Mesenchymal stem cell (in vitro differentiated cells and primary cell): ENCODE measurements around the gene AAK1.
"Not testable (repeated sequence)": the region's sequence is repeated elsewhere in the genome, so short reads cannot be mapped to it uniquely, and the experiment has no call there.

Source experiments
- DNase-seq: peaks from one replicate; pipeline ENCODE4 v3.0.0-alpha.2; 2013
- H2AFZ ChIP-seq: one replicate; pipeline ENCODE4 v1.6.1; 2013; ENCODE audit warnings: low read depth, mild to moderate bottlenecking, control low read depth, inconsistent platforms, low read length, moderate library complexity
- H2AK5ac ChIP-seq: 2 replicates; pipeline ENCODE4 v1.6.1; 2013; ENCODE audit warnings: low read length, moderate library complexity, mild to moderate bottlenecking, inconsistent platforms; ENCODE audit not compliant: severe bottlenecking
- H2BK120ac ChIP-seq: one replicate; pipeline ENCODE4 v1.6.1; 2013; ENCODE audit warnings: low read depth, mild to moderate bottlenecking, inconsistent platforms, low read length, moderate library complexity
- H2BK12ac ChIP-seq, 2 experiments: one replicate each; pipeline ENCODE4 v1.6.1; 2013; ENCODE audit warnings: inconsistent platforms in 2 of 2, low read length in 2 of 2, mild to moderate bottlenecking in 2 of 2, moderate library complexity in 2 of 2, control low read depth in 1 of 2
- H2BK15ac ChIP-seq: one replicate; pipeline ENCODE4 v1.6.1; 2013; ENCODE audit warnings: mild to moderate bottlenecking, low read depth, inconsistent platforms; ENCODE audit not compliant: poor library complexity, severe bottlenecking
- H2BK5ac ChIP-seq: 2 replicates; pipeline ENCODE4 v1.6.1; 2013; ENCODE audit warnings: low read depth, mild to moderate bottlenecking, low read length, control low read depth, inconsistent platforms; ENCODE audit not compliant: poor library complexity, severe bottlenecking
- H3K14ac ChIP-seq, 2 experiments: one replicate each; pipeline ENCODE4 v1.6.1; 2013; ENCODE audit warnings: inconsistent platforms in 2 of 2, low read length in 2 of 2, control low read depth in 1 of 2, mild to moderate bottlenecking in 1 of 2, moderate library complexity in 1 of 2
- H3K18ac ChIP-seq, 2 experiments: one replicate each; pipeline ENCODE4 v1.6.1; 2013; ENCODE audit warnings: inconsistent platforms in 2 of 2, low read length in 2 of 2, control low read depth in 1 of 2, low read depth in 1 of 2, mild to moderate bottlenecking in 1 of 2
- H3K23ac ChIP-seq, 2 experiments: one replicate each; pipeline ENCODE4 v1.6.1; 2013; ENCODE audit warnings: inconsistent platforms in 2 of 2, low read length in 2 of 2, mild to moderate bottlenecking in 2 of 2, moderate library complexity in 2 of 2, control low read depth in 1 of 2
- H3K27ac ChIP-seq: 2 replicates; pipeline ENCODE4 v1.5.1; 2013; ENCODE audit warnings: mild to moderate bottlenecking, moderate library complexity, low read length, control low read depth, inconsistent platforms; ENCODE audit not compliant: poor library complexity, severe bottlenecking
- H3K27me3 ChIP-seq, 2 experiments: 2 replicates each; pipeline versions ENCODE4 v1.6.1 to v1.7.0; 2013; ENCODE audit warnings: low read length in 2 of 2, mild to moderate bottlenecking in 2 of 2, moderate library complexity in 2 of 2, control low read depth in 1 of 2, inconsistent platforms in 1 of 2; ENCODE audit not compliant: control insufficient read depth in 1 of 2, insufficient read depth in 1 of 2
- H3K36me3 ChIP-seq, 2 experiments: 2 replicates each; pipeline versions ENCODE4 v1.6.1 to v1.7.0; 2013; ENCODE audit warnings: low read length in 2 of 2, control low read depth in 1 of 2, inconsistent platforms in 1 of 2, low read depth in 1 of 2, mild to moderate bottlenecking in 1 of 2; ENCODE audit not compliant: insufficient read depth in 2 of 2, control insufficient read depth in 1 of 2
- H3K4ac ChIP-seq, 2 experiments: one replicate each; pipeline ENCODE4 v1.6.1; 2013; ENCODE audit warnings: inconsistent platforms in 2 of 2, low read length in 2 of 2, mild to moderate bottlenecking in 2 of 2, moderate library complexity in 2 of 2, control low read depth in 1 of 2, low read depth in 1 of 2
- H3K4me1 ChIP-seq: 2 replicates; pipeline ENCODE4 v1.6.1; 2013; ENCODE audit warnings: low read depth, low read length, control low read depth; ENCODE audit not compliant: control insufficient read depth, insufficient read depth
- H3K4me2 ChIP-seq: 2 replicates; pipeline ENCODE4 v1.6.1; 2013; ENCODE audit warnings: low read length, mild to moderate bottlenecking, inconsistent platforms; ENCODE audit not compliant: poor library complexity, severe bottlenecking
- H3K4me3 ChIP-seq, 2 experiments: 2 replicates each; pipeline versions ENCODE4 v1.5.1 to v1.7.0; 2013; ENCODE audit warnings: low read length in 2 of 2, mild to moderate bottlenecking in 2 of 2, control low read depth in 1 of 2, low read depth in 1 of 2; ENCODE audit not compliant: insufficient read depth in 1 of 2
- H3K79me1 ChIP-seq: replicated peaks from 2 replicates; pipeline ENCODE4 v1.6.1; 2013; ENCODE audit warnings: mild to moderate bottlenecking, control low read depth, low read length, inconsistent platforms; ENCODE audit not compliant: poor library complexity, severe bottlenecking
- H3K9ac ChIP-seq: 2 replicates; pipeline ENCODE4 v1.7.0; 2013; ENCODE audit warnings: mild to moderate bottlenecking, low read length, moderate library complexity
- H3K9me3 ChIP-seq: 2 replicates; pipeline ENCODE4 v1.7.0; 2013; ENCODE audit warnings: mild to moderate bottlenecking, low read length; ENCODE audit not compliant: control insufficient read depth
- H4K8ac ChIP-seq: one replicate; pipeline ENCODE4 v1.6.1; 2013; ENCODE audit warnings: inconsistent platforms, mild to moderate bottlenecking, low read length, moderate library complexity
- H4K91ac ChIP-seq: one replicate; pipeline ENCODE4 v1.6.1; 2013; ENCODE audit warnings: mild to moderate bottlenecking, low read length, inconsistent platforms
- WGBS: methylation state at CpG from one replicate; pipeline ENCODE4 v1.1.7; 2013; ENCODE audit warnings: mixed read lengths; 5-methylcytosine and 5-hydroxymethylcytosine counted together

Gene AAK1

GRCh38 chr2:69612707-69613106, 30.8 kb downstream of the AAK1 start:
- H4K91ac ChIP-seq: no peak overlapping the region
- no peak overlapping the region for H2BK15ac ChIP-seq

GRCh38 chr2:69612200-69612599, 31.3 kb downstream of the AAK1 start:
- no peak overlapping the region for H2AK5ac ChIP-seq
- no peak overlapping the region for H3K4me3 ChIP-seq
- H2BK120ac ChIP-seq: no peak overlapping the region
- no peaks in the 10 kb centered on the region for H3K27me3 ChIP-seq
- no peak overlapping the region for H3K18ac ChIP-seq
- H2AFZ ChIP-seq: no peak overlapping the region
- no peak for DNase-seq
- no peak overlapping the region for H3K9ac ChIP-seq
- H3K4me1 ChIP-seq: peaks cover 7% of the 10 kb centered on the region
- no peak overlapping the region for H2BK5ac ChIP-seq
- whole genome bisulfite sequencing: no CpG with 5 or more reads among the region's 3 CpGs
- peaks cover 34% of the 10 kb centered on the region for H3K79me1 ChIP-seq
- no peak overlapping the region for H2BK12ac ChIP-seq
- no peak overlapping the region for H2BK15ac ChIP-seq
- no peak overlapping the region for H3K4me2 ChIP-seq
- H4K8ac ChIP-seq: no peak overlapping the region
- H3K23ac ChIP-seq: no peak overlapping the region
- H3K9me3 ChIP-seq: no peaks in the 10 kb centered on the region
- H3K4ac ChIP-seq: no peak overlapping the region
- H3K36me3 ChIP-seq: peaks cover 8 to 28% of the 10 kb centered on the region in 2 experiments
- no peak overlapping the region for H4K91ac ChIP-seq
- no peak overlapping the region for H3K14ac ChIP-seq
- no peak overlapping the region for H3K27ac ChIP-seq

More at GRCh38 chr2:69612707-69613106, 30.8 kb downstream of the AAK1 start:
- H4K8ac ChIP-seq: no peak overlapping the region
- no peak overlapping the region for H3K9ac ChIP-seq
- H2BK5ac ChIP-seq: no peak overlapping the region
- no peak overlapping the region for H2AFZ ChIP-seq
- H3K18ac ChIP-seq: no peak overlapping the region
- no peak overlapping the region for H3K27ac ChIP-seq
- no peaks in the 10 kb centered on the region for H3K9me3 ChIP-seq
- no peak for DNase-seq
- H3K36me3 ChIP-seq: peaks cover 8 to 28% of the 10 kb centered on the region in 2 experiments
- no peaks in the 10 kb centered on the region for H3K27me3 ChIP-seq
- peaks cover 34% of the 10 kb centered on the region for H3K79me1 ChIP-seq
- no peak overlapping the region for H3K4me3 ChIP-seq
- no peak overlapping the region for H3K4me2 ChIP-seq
- H3K14ac ChIP-seq: no peak overlapping the region
- H2BK12ac ChIP-seq: no peak overlapping the region
- no peak overlapping the region for H3K23ac ChIP-seq
- H3K4ac ChIP-seq: no peak overlapping the region
- no peak overlapping the region for H2BK120ac ChIP-seq
- no peak overlapping the region for H2AK5ac ChIP-seq
- peaks cover 7% of the 10 kb centered on the region for H3K4me1 ChIP-seq

GRCh38 chr2:69608109-69608508, 35.4 kb downstream of the AAK1 start:
- H2BK15ac ChIP-seq: no peak overlapping the region
- no peak overlapping the region for H3K23ac ChIP-seq
- H3K9ac ChIP-seq: no peak overlapping the region
- no peak overlapping the region for H4K8ac ChIP-seq
- H2BK5ac ChIP-seq: no peak overlapping the region
- H3K4ac ChIP-seq: no peak overlapping the region
- H3K14ac ChIP-seq: no peak overlapping the region
- H3K27me3 ChIP-seq: no peaks in the 10 kb centered on the region
- peaks cover 4% of the 10 kb centered on the region for H3K9me3 ChIP-seq
- H2BK120ac ChIP-seq: no peak overlapping the region
- peaks cover 5 to 25% of the 10 kb centered on the region in 2 experiments for H3K36me3 ChIP-seq
- WGBS: 100% methylated on average over 1 of the region's 2 CpGs
- H3K27ac ChIP-seq: no peak overlapping the region
- H3K4me2 ChIP-seq: no peak overlapping the region
- no peak overlapping the region for H3K4me3 ChIP-seq
- H3K18ac ChIP-seq: no peak overlapping the region
- H3K4me1 ChIP-seq: peaks cover 3% of the 10 kb centered on the region
- no peak overlapping the region for H2AK5ac ChIP-seq
- DNase-seq: no peak
- H3K79me1 ChIP-seq: peaks cover 32% of the 10 kb centered on the region
- no peak overlapping the region for H4K91ac ChIP-seq
- H2AFZ ChIP-seq: no peak overlapping the region
- no peak overlapping the region for H2BK12ac ChIP-seq

- H2BK5ac ChIP-seq, H3K4me1 ChIP-seq, H3K4me3 ChIP-seq, H3K14ac ChIP-seq, H4K91ac ChIP-seq, H2AFZ ChIP-seq, H3K9ac ChIP-seq, H3K27me3 ChIP-seq, H3K18ac ChIP-seq, H2BK120ac ChIP-seq, H3K9me3 ChIP-seq, H2BK15ac ChIP-seq, H3K4ac ChIP-seq, H3K27ac ChIP-seq, H2AK5ac ChIP-seq, H4K8ac ChIP-seq, DNase-seq, H3K23ac ChIP-seq, H2BK12ac ChIP-seq, H3K4me2 ChIP-seq: not testable (repeated sequence)
- 99% methylated on average over 7 of the region's 7 CpGs for WGBS
- Histone ChIP-seq H3K36me3 (peaks cover 5 to 16% of the 10 kb centered on the region in 2 experiments), H3K79me1 (peaks cover 30% of the 10 kb centered on the region)
These were observed 36.8 kb downstream of the AAK1 start for GRCh38 chr2:69606771-69607170.
